Panc1 (cell line): ENCODE measurements around the gene CD40LG.

ENCODE experiments used
- CTCF ChIP-seq: fragments of 450-650 bp; IDR thresholded peaks from 2 replicates; pipeline ENCODE4 v1.5.1; 2017; ENCODE audit warnings: mild to moderate bottlenecking
- POLR2AphosphoS5 ChIP-seq: IDR thresholded peaks from 2 replicates; pipeline ENCODE4 v1.6.1; 2012; ENCODE audit warnings: mild to moderate bottlenecking, low read depth, low read length, moderate library complexity
- SIN3A ChIP-seq: IDR thresholded peaks from 2 replicates; pipeline ENCODE4 v1.6.1; 2012; ENCODE audit warnings: low read depth, mild to moderate bottlenecking, low read length, moderate library complexity, borderline replicate concordance; ENCODE audit not compliant: insufficient read depth
- TCF7L2 ChIP-seq: IDR thresholded peaks from 2 replicates; pipeline ENCODE4 v1.6.1; 2011; ENCODE audit warnings: mild to moderate bottlenecking, low read depth, low read length, inconsistent platforms

- TF ChIP-seq CTCF (no peak), POLR2AphosphoS5 (no peak), SIN3A (no peak), TCF7L2 (no peak)
Observed at GRCh38 chrX:136662104-136662503, 14.1 kb downstream of the CD40LG start.
